Endothelial cell of umbilical vein (primary cell): ENCODE data around the gene MBD4.

Experiments
- EZH2 ChIP-seq: IDR thresholded peaks from 2 replicates; pipeline ENCODE4 v1.6.1; 2012; ENCODE audit warnings: borderline replicate concordance, low read depth, mild to moderate bottlenecking, moderate library complexity, low read length, inconsistent platforms; ENCODE audit not compliant: severe bottlenecking
- FOS ChIP-seq: IDR thresholded peaks from 2 replicates; pipeline ENCODE4 v1.6.1; 2011; ENCODE audit warnings: mild to moderate bottlenecking, low read length, moderate library complexity, borderline replicate concordance; ENCODE audit not compliant: insufficient read depth
- JUN ChIP-seq: IDR thresholded peaks from 2 replicates; pipeline ENCODE4 v1.6.1; 2011; ENCODE audit warnings: borderline replicate concordance, low read depth; ENCODE audit not compliant: insufficient read length, insufficient read depth
- MYC ChIP-seq: IDR thresholded peaks from one replicate; pipeline ENCODE4 v1.6.1; 2011; ENCODE audit warnings: mild to moderate bottlenecking, low read depth, low read length
- POLR2A ChIP-seq: IDR thresholded peaks from 2 replicates; pipeline ENCODE4 v1.6.1; 2012; ENCODE audit warnings: low read depth, mild to moderate bottlenecking, control low read depth, low read length
- POLR2AphosphoS5 ChIP-seq: IDR thresholded peaks from 2 replicates; pipeline ENCODE4 v1.6.1; 2012; ENCODE audit warnings: low read depth, mild to moderate bottlenecking, control low read depth, low read length, moderate library complexity; ENCODE audit not compliant: insufficient read depth
- TF ChIP-seq, protein P1 (sequence below), 2 donors: IDR thresholded peaks; 1 replicate in 1 of 2; 2 replicates in 1 of 2; pipeline ENCODE4 v1.5.1; 2011; ENCODE audit warnings: low read length in 2 of 2, mild to moderate bottlenecking in 2 of 2, moderate library complexity in 2 of 2, control low read depth in 1 of 2, inconsistent platforms in 1 of 2, low read depth in 1 of 2; ENCODE audit not compliant: insufficient read depth in 1 of 2; ENCODE audit errors: extremely low read depth in 1 of 2
- TF ChIP-seq, protein P2 (sequence below): IDR thresholded peaks from 2 replicates; pipeline ENCODE4 v1.6.1; 2011; ENCODE audit not compliant: insufficient read depth, insufficient read length

DNA sequence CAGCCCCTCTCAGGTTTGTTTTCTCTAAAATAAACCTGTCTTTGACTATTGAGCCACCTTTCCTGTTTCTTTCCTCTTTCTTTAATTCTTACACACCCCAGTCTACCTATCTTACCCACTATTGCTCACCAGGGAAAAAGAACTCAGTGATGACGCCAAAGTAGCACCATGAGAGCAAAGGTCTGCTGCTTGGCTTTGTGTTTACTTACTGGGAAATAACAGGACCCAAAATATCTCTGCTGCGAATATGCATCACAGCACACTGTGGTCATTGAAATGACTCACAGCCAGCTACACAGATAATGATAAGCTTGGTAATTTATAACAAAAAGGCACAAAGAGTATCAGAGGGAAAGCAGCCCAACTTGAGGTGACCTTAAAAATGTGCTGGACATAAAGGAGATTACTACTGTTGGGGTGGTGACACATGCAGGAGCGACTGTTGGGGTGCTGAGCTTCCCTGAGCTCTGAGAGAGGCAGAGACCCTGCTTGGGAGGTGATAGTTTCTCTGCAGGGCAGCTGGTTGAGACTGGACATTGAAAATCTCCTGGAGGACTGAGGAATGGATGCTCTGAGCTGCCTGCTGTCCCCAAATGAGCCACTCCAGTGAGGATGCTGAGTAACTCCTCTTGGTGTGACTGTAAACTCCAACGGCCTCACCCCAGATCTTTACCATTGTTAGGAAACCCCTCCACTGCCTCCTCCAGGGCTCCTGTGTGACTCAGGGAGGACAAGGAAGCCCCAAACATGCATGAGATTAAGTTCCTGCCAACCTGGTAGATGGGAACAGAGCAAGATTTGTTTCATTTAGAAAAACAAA is 25.9 kb downstream of the MBD4 start:
- TF ChIP-seq, protein P1, sequence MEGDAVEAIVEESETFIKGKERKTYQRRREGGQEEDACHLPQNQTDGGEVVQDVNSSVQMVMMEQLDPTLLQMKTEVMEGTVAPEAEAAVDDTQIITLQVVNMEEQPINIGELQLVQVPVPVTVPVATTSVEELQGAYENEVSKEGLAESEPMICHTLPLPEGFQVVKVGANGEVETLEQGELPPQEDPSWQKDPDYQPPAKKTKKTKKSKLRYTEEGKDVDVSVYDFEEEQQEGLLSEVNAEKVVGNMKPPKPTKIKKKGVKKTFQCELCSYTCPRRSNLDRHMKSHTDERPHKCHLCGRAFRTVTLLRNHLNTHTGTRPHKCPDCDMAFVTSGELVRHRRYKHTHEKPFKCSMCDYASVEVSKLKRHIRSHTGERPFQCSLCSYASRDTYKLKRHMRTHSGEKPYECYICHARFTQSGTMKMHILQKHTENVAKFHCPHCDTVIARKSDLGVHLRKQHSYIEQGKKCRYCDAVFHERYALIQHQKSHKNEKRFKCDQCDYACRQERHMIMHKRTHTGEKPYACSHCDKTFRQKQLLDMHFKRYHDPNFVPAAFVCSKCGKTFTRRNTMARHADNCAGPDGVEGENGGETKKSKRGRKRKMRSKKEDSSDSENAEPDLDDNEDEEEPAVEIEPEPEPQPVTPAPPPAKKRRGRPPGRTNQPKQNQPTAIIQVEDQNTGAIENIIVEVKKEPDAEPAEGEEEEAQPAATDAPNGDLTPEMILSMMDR (IDR thresholded peaks at IDR 0.05; ENCODE audit: extremely low read depth in 1 of 2, insufficient read depth in 1 of 2, low read depth in 1 of 2, low read length in 2 of 2), result no peak
- TF ChIP-seq POLR2A (no peak), EZH2 (no peak), POLR2AphosphoS5 (no peak), JUN (peak; percentile 57), FOS (peak; percentile 69), MYC (no peak)
- TF ChIP-seq, protein P2, sequence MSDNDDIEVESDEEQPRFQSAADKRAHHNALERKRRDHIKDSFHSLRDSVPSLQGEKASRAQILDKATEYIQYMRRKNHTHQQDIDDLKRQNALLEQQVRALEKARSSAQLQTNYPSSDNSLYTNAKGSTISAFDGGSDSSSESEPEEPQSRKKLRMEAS, result no peak
